Trophoblast cell (in vitro differentiated cells and primary cell): ENCODE data around the gene DIS3L2.

ENCODE experiments used
- DNase-seq, 2 donors: peaks; one replicate each; pipeline ENCODE4 v3.0.0-alpha.2; 2016
- H2AFZ ChIP-seq: 2 replicates; pipeline ENCODE4 v1.6.1; 2013; ENCODE audit warnings: low read length, moderate library complexity, mild to moderate bottlenecking; ENCODE audit not compliant: insufficient read depth, poor library complexity
- H2AK5ac ChIP-seq: 2 replicates; pipeline ENCODE4 v1.6.1; 2013; ENCODE audit warnings: mild to moderate bottlenecking, low read length
- H2BK120ac ChIP-seq: 2 replicates; pipeline ENCODE4 v1.6.1; 2013; ENCODE audit warnings: low read length, mild to moderate bottlenecking, moderate library complexity; ENCODE audit not compliant: insufficient read depth, poor library complexity
- H2BK12ac ChIP-seq: 2 replicates; pipeline ENCODE4 v1.6.1; 2013; ENCODE audit warnings: mild to moderate bottlenecking, low read length, moderate library complexity
- H2BK5ac ChIP-seq: 2 replicates; pipeline ENCODE4 v1.6.1; 2013; ENCODE audit warnings: low read length, low read depth, moderate library complexity, mild to moderate bottlenecking; ENCODE audit not compliant: poor library complexity
- H3K14ac ChIP-seq: 2 replicates; pipeline ENCODE4 v1.6.1; 2013; ENCODE audit warnings: mild to moderate bottlenecking, low read length
- H3K18ac ChIP-seq: 2 replicates; pipeline ENCODE4 v1.6.1; 2013; ENCODE audit warnings: mild to moderate bottlenecking, low read length
- H3K23ac ChIP-seq: 2 replicates; pipeline ENCODE4 v1.6.1; 2013; ENCODE audit warnings: low read length
- H3K27ac ChIP-seq: 2 replicates; pipeline ENCODE4 v1.5.1; 2013; ENCODE audit warnings: low read depth, mild to moderate bottlenecking, inconsistent platforms, low read length, moderate library complexity
- H3K27me3 ChIP-seq: 2 replicates; pipeline ENCODE4 v1.6.1; 2013; ENCODE audit warnings: inconsistent platforms, mild to moderate bottlenecking, low read length, moderate library complexity; ENCODE audit not compliant: insufficient read depth
- H3K36me3 ChIP-seq, 2 experiments: 1 replicate in 1 of 2; 2 replicates in 1 of 2; pipeline ENCODE4 v1.6.1; 2013; ENCODE audit warnings: low read length in 2 of 2, mild to moderate bottlenecking in 2 of 2, moderate library complexity in 1 of 2; ENCODE audit not compliant: insufficient read depth in 2 of 2, control insufficient read depth in 1 of 2
- H3K4ac ChIP-seq: 2 replicates; pipeline ENCODE4 v1.6.1; 2013; ENCODE audit warnings: low read depth, mild to moderate bottlenecking, low read length, moderate library complexity
- H3K4me1 ChIP-seq, 2 experiments: 1 replicate in 1 of 2; 2 replicates in 1 of 2; pipeline ENCODE4 v1.6.1; 2013; ENCODE audit warnings: low read length in 2 of 2, mild to moderate bottlenecking in 2 of 2, moderate library complexity in 1 of 2; ENCODE audit not compliant: insufficient read depth in 2 of 2, control insufficient read depth in 1 of 2
- H3K4me2 ChIP-seq: 2 replicates; pipeline ENCODE4 v1.6.1; 2013; ENCODE audit warnings: inconsistent platforms, mild to moderate bottlenecking, low read length, moderate library complexity
- H3K4me3 ChIP-seq: 2 replicates; pipeline ENCODE4 v1.5.1; 2013; ENCODE audit warnings: mild to moderate bottlenecking, low read depth, low read length, inconsistent platforms
- H3K79me1 ChIP-seq: one replicate; pipeline ENCODE4 v1.6.1; 2013; ENCODE audit warnings: low read length
- H3K79me2 ChIP-seq: 2 replicates; pipeline ENCODE4 v1.6.1; 2013; ENCODE audit warnings: low read length, mild to moderate bottlenecking; ENCODE audit not compliant: control insufficient read depth, insufficient read depth, poor library complexity
- H3K9ac ChIP-seq: 2 replicates; pipeline ENCODE4 v1.6.1; 2013; ENCODE audit warnings: mild to moderate bottlenecking, low read length
- H3K9me3 ChIP-seq: 2 replicates; pipeline ENCODE4 v1.6.1; 2013; ENCODE audit warnings: low read depth, mild to moderate bottlenecking, control low read depth, inconsistent platforms, low read length; ENCODE audit not compliant: insufficient read depth
- H4K12ac ChIP-seq: 2 replicates; pipeline ENCODE4 v1.6.1; 2013; ENCODE audit warnings: low read depth, mild to moderate bottlenecking, low read length, moderate library complexity
- H4K8ac ChIP-seq: 2 replicates; pipeline ENCODE4 v1.6.1; 2013; ENCODE audit warnings: low read depth, mild to moderate bottlenecking, low read length, moderate library complexity
- H4K91ac ChIP-seq: one replicate; pipeline ENCODE4 v1.6.1; 2013; ENCODE audit warnings: low read depth, mild to moderate bottlenecking, low read length, moderate library complexity
- WGBS: extraction: QIAGEN DNeasy Blood & Tissue Kit; methylation state at CpG from one replicate; pipeline ENCODE4 v1.1.7; 2013; ENCODE audit warnings: missing lambda C conversion rate; ENCODE audit not compliant: insufficient read length, insufficient coverage; ENCODE audit errors: extremely low coverage; 5-methylcytosine and 5-hydroxymethylcytosine counted together

Gene DIS3L2

DNA sequence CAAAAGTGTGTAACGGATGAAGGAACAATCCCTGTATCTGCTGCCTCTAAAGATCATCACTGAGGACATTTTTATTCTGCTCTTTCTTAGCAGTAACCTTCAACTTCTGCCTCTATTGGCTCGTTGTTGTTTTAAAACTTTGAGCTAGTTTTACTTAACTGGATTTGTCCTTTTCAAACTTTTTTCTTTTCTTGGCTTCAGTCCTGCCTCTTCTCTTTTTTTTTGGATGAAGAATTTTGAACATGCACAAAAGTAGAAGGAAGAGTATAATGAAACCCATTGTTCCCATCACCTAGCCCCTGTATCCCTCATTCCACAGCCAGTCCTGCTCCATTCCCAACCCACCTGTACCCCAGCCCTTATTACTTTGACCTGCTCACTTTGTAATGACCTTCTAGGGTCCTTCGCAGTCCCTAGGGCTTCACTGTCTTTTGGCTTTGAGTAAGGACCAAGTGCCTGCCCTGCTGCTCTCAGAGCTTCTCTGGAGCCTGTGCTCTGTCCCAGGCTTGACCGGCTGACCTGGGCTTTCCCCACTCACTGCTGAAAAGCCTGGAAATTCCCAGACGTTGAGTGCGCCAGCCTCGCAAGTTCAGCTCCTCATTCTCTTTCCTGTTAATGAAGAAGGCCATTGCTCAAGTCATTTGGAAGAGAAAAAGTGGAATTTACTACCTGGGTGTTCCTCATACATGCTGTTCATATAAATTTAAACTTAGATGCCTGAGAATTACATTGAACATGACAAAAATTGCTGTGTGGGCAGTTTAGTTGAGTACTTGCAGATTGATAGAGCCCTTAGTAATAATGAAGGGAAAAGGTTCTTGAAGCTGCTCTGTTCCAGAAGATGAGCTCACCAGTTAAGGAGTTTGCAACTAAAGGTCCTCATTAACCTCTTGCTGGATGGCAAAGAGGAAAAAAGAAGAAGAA, 267.7 kb downstream of the DIS3L2 start:
- Histone ChIP-seq H3K14ac (no peak overlapping the region), H3K23ac (no peak overlapping the region), H2BK5ac (no peak overlapping the region), H2BK120ac (no peak overlapping the region), H3K36me3 (no peaks in the 10 kb centered on the region), H4K91ac (no peak overlapping the region), H3K79me2 (no peaks in the 10 kb centered on the region), H3K27ac (peak overlapping the region; percentile 2), H4K12ac (no peak overlapping the region), H2AFZ (no peak overlapping the region), H3K79me1 (no peaks in the 10 kb centered on the region), H3K4me1 (peaks cover 3 to 8% of the 10 kb centered on the region in 2 experiments), H3K18ac (no peak overlapping the region), H3K9ac (no peak overlapping the region), H2AK5ac (no peak overlapping the region), H3K4ac (no peak overlapping the region), H3K9me3 (no peaks in the 10 kb centered on the region), H3K4me2 (peak overlapping the region; percentile 26), H4K8ac (no peak overlapping the region), H3K27me3 (no peaks in the 10 kb centered on the region), H2BK12ac (no peak overlapping the region), H3K4me3 (no peak overlapping the region)
- no CpG with 5 or more reads among the region's 7 CpGs for WGBS
- DNase-seq, result peak; percentile 87 to 91

DNA sequence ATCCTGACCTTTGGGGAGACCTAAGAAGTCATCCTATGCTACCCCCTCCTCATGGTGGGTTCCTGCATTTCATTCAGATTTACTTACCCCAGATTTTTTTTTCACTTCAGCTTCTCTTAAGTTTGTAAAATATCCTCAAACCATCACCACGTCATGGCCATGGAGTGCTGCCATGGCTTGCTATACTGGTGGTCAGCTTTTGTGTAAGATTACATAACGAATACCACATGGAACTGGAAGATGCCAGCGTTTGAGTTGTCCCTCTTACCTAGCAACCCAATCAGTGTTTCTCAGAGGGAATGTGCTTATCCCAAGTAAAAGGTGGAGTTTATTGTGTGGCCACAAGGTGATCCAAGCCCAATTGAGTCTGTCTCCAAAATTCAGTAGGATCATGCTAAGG, 268.4 kb downstream of the DIS3L2 start:
- Histone ChIP-seq H2BK5ac (no peak overlapping the region), H3K4ac (no peak overlapping the region), H3K27ac (no peak overlapping the region), H2BK12ac (peak overlapping the region; percentile 8), H3K18ac (no peak overlapping the region), H2AFZ (no peak overlapping the region), H3K27me3 (no peaks in the 10 kb centered on the region), H3K4me1 (peaks cover 3 to 8% of the 10 kb centered on the region in 2 experiments), H3K79me2 (no peaks in the 10 kb centered on the region), H4K91ac (no peak overlapping the region), H4K8ac (no peak overlapping the region), H3K79me1 (no peaks in the 10 kb centered on the region), H3K4me3 (no peak overlapping the region), H3K9me3 (no peaks in the 10 kb centered on the region), H2BK120ac (no peak overlapping the region), H3K23ac (no peak overlapping the region), H3K9ac (peak overlapping the region; percentile 42), H4K12ac (no peak overlapping the region), H3K4me2 (no peak overlapping the region), H2AK5ac (peak overlapping the region; percentile 18), H3K14ac (no peak overlapping the region), H3K36me3 (no peaks in the 10 kb centered on the region)
- DNase-seq, result peak; percentile 45 to 64
- WGBS, result no CpG with 5 or more reads among the region's 3 CpGs

DNA sequence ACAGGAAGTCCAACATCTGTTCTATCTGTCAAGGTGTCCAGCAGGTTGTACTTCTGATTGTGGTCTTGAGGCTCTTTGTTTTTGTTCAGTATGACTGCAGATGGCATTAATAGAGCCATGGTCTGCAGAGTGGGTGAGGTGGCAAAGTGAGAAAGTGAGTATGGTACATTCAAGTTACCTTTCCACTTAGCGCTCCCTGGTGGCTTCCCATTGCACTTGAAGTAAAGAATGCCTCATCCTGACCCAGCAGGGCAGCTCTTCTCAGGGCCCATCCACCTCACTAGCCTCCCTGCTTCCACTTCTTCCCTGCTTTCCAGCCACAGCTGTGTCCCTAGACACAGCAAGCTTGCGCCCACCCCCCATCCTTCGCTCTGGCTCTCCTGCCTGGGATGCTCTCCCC, 269.0 kb downstream of the DIS3L2 start:
- H3K4me3 ChIP-seq, result no peak overlapping the region
- no peak overlapping the region for H3K14ac ChIP-seq
- peaks cover 3 to 8% of the 10 kb centered on the region in 2 experiments for H3K4me1 ChIP-seq
- no CpG with 5 or more reads among the region's 3 CpGs for WGBS
- H3K4ac ChIP-seq, result no peak overlapping the region
- no peaks in the 10 kb centered on the region for H3K79me2 ChIP-seq
- H3K27me3 ChIP-seq, result no peaks in the 10 kb centered on the region
- peak; percentile 48 to 76 for DNase-seq
- no peak overlapping the region for H3K4me2 ChIP-seq
- no peak overlapping the region for H4K91ac ChIP-seq
- H3K79me1 ChIP-seq, result no peaks in the 10 kb centered on the region
- no peak overlapping the region for H2BK12ac ChIP-seq
- H3K23ac ChIP-seq, result no peak overlapping the region
- H2AFZ ChIP-seq, result no peak overlapping the region
- H2BK5ac ChIP-seq, result no peak overlapping the region
- H2AK5ac ChIP-seq, result no peak overlapping the region
- no peaks in the 10 kb centered on the region for H3K36me3 ChIP-seq
- H2BK120ac ChIP-seq, result no peak overlapping the region
- no peak overlapping the region for H3K9ac ChIP-seq
- no peak overlapping the region for H4K12ac ChIP-seq
- no peak overlapping the region for H4K8ac ChIP-seq
- H3K18ac ChIP-seq, result no peak overlapping the region
- no peaks in the 10 kb centered on the region for H3K9me3 ChIP-seq
- H3K27ac ChIP-seq, result no peak overlapping the region

DNA sequence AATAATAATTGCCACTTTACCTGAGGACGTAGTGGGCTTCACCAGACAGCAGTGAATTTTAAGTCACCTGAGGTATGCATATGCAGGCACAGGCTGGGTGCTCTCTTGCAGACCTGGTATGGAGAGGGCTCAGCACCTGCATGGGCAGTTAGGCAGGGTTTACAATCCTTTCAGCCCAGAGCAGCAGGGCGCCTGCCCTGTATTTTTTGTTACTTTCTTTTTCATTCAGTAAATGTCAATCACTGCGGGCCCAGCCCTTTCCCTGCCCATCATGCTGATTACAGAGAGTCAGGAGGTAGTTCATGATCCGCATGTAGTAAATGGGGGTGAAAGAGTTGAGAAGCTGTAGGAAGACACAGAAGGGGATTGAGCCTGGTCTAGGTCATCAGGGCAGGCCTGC, 270.0 kb downstream of the DIS3L2 start:
- H3K23ac ChIP-seq, result no peak overlapping the region
- no peaks in the 10 kb centered on the region for H3K79me1 ChIP-seq
- no peak overlapping the region for H2AK5ac ChIP-seq
- H2BK120ac ChIP-seq, result no peak overlapping the region
- DNase-seq, result no peak
- H3K4me1 ChIP-seq, result peaks cover 3 to 8% of the 10 kb centered on the region in 2 experiments
- no peak overlapping the region for H2BK12ac ChIP-seq
- no peaks in the 10 kb centered on the region for H3K36me3 ChIP-seq
- no peak overlapping the region for H4K8ac ChIP-seq
- H4K91ac ChIP-seq, result no peak overlapping the region
- no peak overlapping the region for H3K18ac ChIP-seq
- no peak overlapping the region for H3K9ac ChIP-seq
- no peak overlapping the region for H3K4ac ChIP-seq
- H3K79me2 ChIP-seq, result no peaks in the 10 kb centered on the region
- H2AFZ ChIP-seq, result no peak overlapping the region
- no peaks in the 10 kb centered on the region for H3K9me3 ChIP-seq
- no CpG with 5 or more reads among the region's 4 CpGs for WGBS
- H3K14ac ChIP-seq, result no peak overlapping the region
- H3K27ac ChIP-seq, result no peak overlapping the region
- no peak overlapping the region for H3K4me3 ChIP-seq
- H4K12ac ChIP-seq, result no peak overlapping the region
- no peak overlapping the region for H2BK5ac ChIP-seq
- no peaks in the 10 kb centered on the region for H3K27me3 ChIP-seq
- no peak overlapping the region for H3K4me2 ChIP-seq
